ENCODE measurements around the gene NPAS2. TPM values are rescaled to one million over a fixed set of nuclear protein-coding genes. Genes with fewer than 3 reads are reported as not detected.

NPAS2 gene
- total RNA-seq, 2 donors from 2014 or later = 39.2 to 49.4 TPM

DNA sequence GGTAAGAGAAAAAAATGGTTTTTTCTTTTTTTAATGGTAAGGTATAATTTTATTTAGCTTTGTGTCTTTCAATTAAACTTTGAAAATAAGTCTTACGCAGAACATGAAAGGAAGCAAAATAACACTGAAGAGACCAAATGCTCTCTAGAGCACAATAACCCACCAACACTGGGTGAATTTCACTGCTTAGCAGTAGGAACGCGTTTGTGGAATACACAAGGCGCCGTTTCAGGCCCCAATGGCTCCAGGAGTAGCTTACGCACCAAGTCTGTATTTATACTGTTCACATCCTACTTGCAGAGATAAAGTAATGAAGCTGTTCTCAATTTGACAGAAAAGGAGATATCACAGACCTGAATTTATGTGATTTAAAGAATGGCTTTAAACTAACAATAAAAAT lies 205.6 kb downstream of the NPAS2 start:
- no peaks in the 10 kb centered on the region for H3K27me3 ChIP-seq
- DNase-seq (ENCODE audit: low spot score) = no peak
- H3K27ac ChIP-seq = no peak overlapping the region
- H3K9me3 ChIP-seq = no peaks in the 10 kb centered on the region
- H3K4me1 ChIP-seq = peaks cover 0 to 2% of the 10 kb centered on the region in 2 donors
- TF ChIP-seq, protein P1, sequence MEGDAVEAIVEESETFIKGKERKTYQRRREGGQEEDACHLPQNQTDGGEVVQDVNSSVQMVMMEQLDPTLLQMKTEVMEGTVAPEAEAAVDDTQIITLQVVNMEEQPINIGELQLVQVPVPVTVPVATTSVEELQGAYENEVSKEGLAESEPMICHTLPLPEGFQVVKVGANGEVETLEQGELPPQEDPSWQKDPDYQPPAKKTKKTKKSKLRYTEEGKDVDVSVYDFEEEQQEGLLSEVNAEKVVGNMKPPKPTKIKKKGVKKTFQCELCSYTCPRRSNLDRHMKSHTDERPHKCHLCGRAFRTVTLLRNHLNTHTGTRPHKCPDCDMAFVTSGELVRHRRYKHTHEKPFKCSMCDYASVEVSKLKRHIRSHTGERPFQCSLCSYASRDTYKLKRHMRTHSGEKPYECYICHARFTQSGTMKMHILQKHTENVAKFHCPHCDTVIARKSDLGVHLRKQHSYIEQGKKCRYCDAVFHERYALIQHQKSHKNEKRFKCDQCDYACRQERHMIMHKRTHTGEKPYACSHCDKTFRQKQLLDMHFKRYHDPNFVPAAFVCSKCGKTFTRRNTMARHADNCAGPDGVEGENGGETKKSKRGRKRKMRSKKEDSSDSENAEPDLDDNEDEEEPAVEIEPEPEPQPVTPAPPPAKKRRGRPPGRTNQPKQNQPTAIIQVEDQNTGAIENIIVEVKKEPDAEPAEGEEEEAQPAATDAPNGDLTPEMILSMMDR (IDR thresholded peaks at IDR 0.05) = no peak
- no peak overlapping the region for H3K4me3 ChIP-seq
- H3K36me3 ChIP-seq = peaks cover 59% of the 10 kb centered on the region

DNA sequence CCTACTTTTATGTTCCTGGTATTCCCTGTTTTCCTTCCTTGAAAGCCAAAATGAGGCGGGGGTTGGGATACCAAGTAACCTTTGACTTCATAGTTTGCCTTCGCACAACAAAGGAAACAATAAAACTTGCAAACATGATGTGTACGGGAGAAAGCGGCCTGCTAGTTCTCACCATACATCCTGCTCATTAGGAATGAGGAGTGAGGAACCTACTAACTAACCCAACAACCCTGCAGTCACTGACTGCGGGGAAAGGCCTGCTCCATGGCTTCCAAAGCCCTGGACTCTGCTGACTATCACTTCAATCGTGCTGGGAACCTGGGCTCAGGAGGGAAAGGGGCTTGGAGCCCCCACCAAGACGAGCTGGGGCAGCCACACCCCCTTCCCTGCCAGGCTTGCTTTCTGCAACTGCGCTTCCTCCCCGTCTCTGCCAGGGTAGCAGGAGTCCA lies 206.3 kb downstream of the NPAS2 start:
- peaks cover 52% of the 10 kb centered on the region for H3K36me3 ChIP-seq
- H3K4me3 ChIP-seq = no peak overlapping the region
- TF ChIP-seq, protein P1 (IDR thresholded peaks at IDR 0.05) = no peak
- no peak for DNase-seq (ENCODE audit: low spot score)
- H3K9me3 ChIP-seq = no peaks in the 10 kb centered on the region
- no peak overlapping the region for H3K27ac ChIP-seq
- peaks cover 0 to 7% of the 10 kb centered on the region in 2 donors for H3K4me1 ChIP-seq
- no peaks in the 10 kb centered on the region for H3K27me3 ChIP-seq

DNA sequence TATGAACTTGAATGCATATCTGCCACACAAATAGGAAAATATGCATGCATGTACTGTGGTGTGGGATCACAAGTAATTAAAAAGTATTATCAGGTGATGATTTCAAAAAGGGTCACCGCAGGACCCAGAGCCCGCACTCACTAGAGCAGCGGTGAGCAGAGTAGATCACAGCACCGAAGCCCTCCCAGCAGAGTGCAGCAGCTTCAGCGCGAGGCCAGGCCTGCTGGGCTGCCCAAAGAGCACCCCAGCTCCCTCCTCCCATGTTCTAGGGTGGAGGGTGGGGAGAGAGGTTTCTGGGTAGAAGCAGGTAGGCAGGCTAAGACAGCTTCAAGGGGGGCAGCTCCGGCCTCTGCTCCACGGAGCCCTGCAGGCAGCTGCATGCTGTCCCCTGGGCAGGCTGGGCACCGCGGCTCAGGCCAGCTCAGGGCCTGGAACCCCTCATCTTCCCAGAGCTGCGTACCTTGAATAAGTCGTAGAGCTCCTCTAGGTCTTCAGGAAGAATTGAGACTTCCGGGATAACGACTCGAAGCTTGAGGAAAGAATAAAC lies 207.1 kb downstream of the NPAS2 start:
- peaks cover 0 to 9% of the 10 kb centered on the region in 2 donors for H3K4me1 ChIP-seq
- H3K9me3 ChIP-seq = no peaks in the 10 kb centered on the region
- DNase-seq (ENCODE audit: low spot score) = no peak
- no peak overlapping the region for H3K4me3 ChIP-seq
- no peaks in the 10 kb centered on the region for H3K27me3 ChIP-seq
- peaks cover 47% of the 10 kb centered on the region for H3K36me3 ChIP-seq
- H3K27ac ChIP-seq = no peak overlapping the region
- TF ChIP-seq, protein P1 (IDR thresholded peaks at IDR 0.05) = no peak

DNA sequence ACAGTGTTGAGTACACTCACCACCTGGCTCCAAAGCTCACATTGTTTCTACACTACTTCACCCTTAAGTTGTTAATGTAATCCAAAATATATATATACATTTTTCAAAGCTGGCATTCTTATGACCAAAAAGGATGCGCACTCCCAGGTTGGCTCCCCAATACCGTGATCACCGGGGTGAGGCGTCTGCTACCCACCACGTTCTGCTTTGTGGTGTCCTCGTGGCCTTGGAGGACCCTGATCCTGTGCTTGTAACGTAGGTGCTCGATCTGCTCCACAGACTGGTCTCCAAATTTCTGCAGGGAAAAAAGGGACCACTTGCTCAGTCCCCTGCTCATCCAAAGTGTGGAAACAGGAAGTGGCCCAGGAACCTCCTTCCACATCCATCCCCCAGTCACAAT lies 207.9 kb downstream of the NPAS2 start:
- Histone ChIP-seq H3K27me3 (no peaks in the 10 kb centered on the region), H3K27ac (no peak overlapping the region), H3K9me3 (no peaks in the 10 kb centered on the region), H3K36me3 (peaks cover 50% of the 10 kb centered on the region), H3K4me1 (peaks cover 0 to 9% of the 10 kb centered on the region in 2 donors), H3K4me3 (no peak overlapping the region)
- TF ChIP-seq, protein P1 (IDR thresholded peaks at IDR 0.05) = no peak
- no peak for DNase-seq (ENCODE audit: low spot score)

DNA sequence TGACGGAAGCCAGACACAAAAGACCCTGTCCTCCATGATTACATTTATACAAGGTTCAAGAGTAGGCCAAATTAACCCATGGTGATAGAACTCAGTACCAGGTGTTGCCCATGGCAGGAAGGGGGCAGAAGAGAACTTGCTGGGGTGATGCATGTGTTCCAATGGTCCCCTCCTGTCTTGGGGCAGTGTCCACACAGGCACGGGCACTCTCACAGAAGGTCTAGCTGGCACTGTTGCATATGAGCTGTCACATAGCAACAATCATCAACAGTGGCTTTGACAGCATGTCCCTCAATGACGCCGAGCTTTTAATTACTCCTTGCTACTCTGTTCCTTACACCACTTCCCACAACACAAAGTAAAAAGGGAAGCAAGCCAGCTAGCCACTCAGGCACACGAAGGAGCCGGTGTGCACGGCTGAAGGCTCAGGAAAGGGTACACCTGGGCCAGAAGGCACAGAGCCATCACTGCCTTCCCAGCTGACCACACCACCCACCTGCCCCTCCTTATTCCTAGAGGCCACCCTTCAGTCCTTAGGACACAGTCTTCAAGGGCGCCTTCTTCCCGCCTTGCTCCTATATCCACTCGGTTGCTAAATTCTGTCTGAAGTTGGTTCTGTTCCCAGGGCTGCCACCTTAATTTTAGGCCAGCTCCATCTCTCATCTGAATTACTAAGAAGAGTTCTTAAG lies 211.1 kb downstream of the NPAS2 start:
- no peak overlapping the region for H3K4me3 ChIP-seq
- no peaks in the 10 kb centered on the region for H3K9me3 ChIP-seq
- H3K4me1 ChIP-seq = peaks cover 0 to 9% of the 10 kb centered on the region in 2 donors
- TF ChIP-seq, protein P1 (IDR thresholded peaks at IDR 0.05) = peak in 1 of 2 donors; percentile 59
- peaks cover 73% of the 10 kb centered on the region for H3K36me3 ChIP-seq
- DNase-seq (ENCODE audit: low spot score) = no peak
- H3K27ac ChIP-seq = peak overlapping the region; percentile 67 to 68
- H3K27me3 ChIP-seq = no peaks in the 10 kb centered on the region

Measured in right atrium auricular region (tissue), 2 donors.